Measurements from ENCODE around the gene TM7SF3. TPM values are rescaled to one million over a fixed set of nuclear protein-coding genes. Genes with fewer than 3 reads are reported as not detected.

TM7SF3 gene
- total RNA-seq, 3 donors from 2014 or later (not counting 1 experiment from before 2014, with no cell fraction given), result 32.1 to 48.4 (median 42.6) TPM

- no peak for DNase-seq
- Mint-ChIP-seq H3K36me3 (no peaks in the 10 kb centered on the region), H3K4me3 (no peak overlapping the region), H3K27me3 (ENCODE audit: low read depth in 2 of 2) (no peaks in the 10 kb centered on the region), H3K4me1 (no peaks in the 10 kb centered on the region), H3K9me3 (no peaks in the 10 kb centered on the region), H3K27ac (no peak overlapping the region)
- ATAC-seq, result no peak
- TF ChIP-seq, protein P1, sequence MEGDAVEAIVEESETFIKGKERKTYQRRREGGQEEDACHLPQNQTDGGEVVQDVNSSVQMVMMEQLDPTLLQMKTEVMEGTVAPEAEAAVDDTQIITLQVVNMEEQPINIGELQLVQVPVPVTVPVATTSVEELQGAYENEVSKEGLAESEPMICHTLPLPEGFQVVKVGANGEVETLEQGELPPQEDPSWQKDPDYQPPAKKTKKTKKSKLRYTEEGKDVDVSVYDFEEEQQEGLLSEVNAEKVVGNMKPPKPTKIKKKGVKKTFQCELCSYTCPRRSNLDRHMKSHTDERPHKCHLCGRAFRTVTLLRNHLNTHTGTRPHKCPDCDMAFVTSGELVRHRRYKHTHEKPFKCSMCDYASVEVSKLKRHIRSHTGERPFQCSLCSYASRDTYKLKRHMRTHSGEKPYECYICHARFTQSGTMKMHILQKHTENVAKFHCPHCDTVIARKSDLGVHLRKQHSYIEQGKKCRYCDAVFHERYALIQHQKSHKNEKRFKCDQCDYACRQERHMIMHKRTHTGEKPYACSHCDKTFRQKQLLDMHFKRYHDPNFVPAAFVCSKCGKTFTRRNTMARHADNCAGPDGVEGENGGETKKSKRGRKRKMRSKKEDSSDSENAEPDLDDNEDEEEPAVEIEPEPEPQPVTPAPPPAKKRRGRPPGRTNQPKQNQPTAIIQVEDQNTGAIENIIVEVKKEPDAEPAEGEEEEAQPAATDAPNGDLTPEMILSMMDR (IDR thresholded peaks at IDR 0.05), result no peak
- intact Hi-C loops (cut with micrococcal nuclease), result no loop called here
- Histone ChIP-seq H3K9me3 (ENCODE audit: control insufficient read depth, insufficient read depth, low read length) (no peaks in the 10 kb centered on the region), H3K4me1 (ENCODE audit: control insufficient read depth, insufficient read depth, low read length) (peaks cover 3% of the 10 kb centered on the region), H3K4me3 (ENCODE audit: low read length) (no peak overlapping the region), H3K36me3 (ENCODE audit: control insufficient read depth, insufficient read depth, low read length) (no peaks in the 10 kb centered on the region), H3K27ac (ENCODE audit: low read length) (no peak overlapping the region), H3K27me3 (ENCODE audit: control insufficient read depth, insufficient read depth, low read length) (no peaks in the 10 kb centered on the region)
- WGBS (ENCODE audit: insufficient coverage), result 100% methylated on average over 1 of the region's 2 CpGs
These were observed 46.6 kb upstream of the TM7SF3 start for GRCh38 chr12:27060740-27061139.

- Mint-ChIP-seq H3K9me3 (no peaks in the 10 kb centered on the region), H3K27me3 (ENCODE audit: low read depth in 2 of 2) (no peaks in the 10 kb centered on the region), H3K36me3 (no peaks in the 10 kb centered on the region), H3K4me3 (no peak overlapping the region), H3K4me1 (no peaks in the 10 kb centered on the region), H3K27ac (no peak overlapping the region)
- Histone ChIP-seq H3K9me3 (ENCODE audit: control insufficient read depth, insufficient read depth, low read length) (no peaks in the 10 kb centered on the region), H3K36me3 (ENCODE audit: control insufficient read depth, insufficient read depth, low read length) (no peaks in the 10 kb centered on the region), H3K27ac (ENCODE audit: low read length) (no peak overlapping the region), H3K4me1 (ENCODE audit: control insufficient read depth, insufficient read depth, low read length) (no peaks in the 10 kb centered on the region), H3K27me3 (ENCODE audit: control insufficient read depth, insufficient read depth, low read length) (no peaks in the 10 kb centered on the region), H3K4me3 (ENCODE audit: low read length) (no peak overlapping the region)
- ATAC-seq (no peak), DNase-seq (no peak)
- intact Hi-C loops (cut with micrococcal nuclease), result no loop called here
- TF ChIP-seq, protein P1 (IDR thresholded peaks at IDR 0.05), result no peak
- WGBS (ENCODE audit: insufficient coverage), result 87% methylated on average over 2 of the region's 3 CpGs
These were observed 43.4 kb upstream of the TM7SF3 start for GRCh38 chr12:27057543-27057942.

- H3K36me3 Mint-ChIP-seq, result no peaks in the 10 kb centered on the region
- no peaks in the 10 kb centered on the region for H3K4me1 ChIP-seq (ENCODE audit: control insufficient read depth, insufficient read depth, low read length)
- no peak for ATAC-seq
- TF ChIP-seq, protein P1 (IDR thresholded peaks at IDR 0.05), result no peak
- no peak overlapping the region for H3K4me3 Mint-ChIP-seq
- 93% methylated on average over 7 of the region's 7 CpGs for WGBS (ENCODE audit: insufficient coverage)
- H3K4me3 ChIP-seq (ENCODE audit: low read length), result no peak overlapping the region
- no peak overlapping the region for H3K27ac Mint-ChIP-seq
- H3K4me1 Mint-ChIP-seq, result no peaks in the 10 kb centered on the region
- no peaks in the 10 kb centered on the region for H3K27me3 ChIP-seq (ENCODE audit: control insufficient read depth, insufficient read depth, low read length)
- no peak for DNase-seq
- H3K36me3 ChIP-seq (ENCODE audit: control insufficient read depth, insufficient read depth, low read length), result no peaks in the 10 kb centered on the region
- H3K9me3 Mint-ChIP-seq, result no peaks in the 10 kb centered on the region
- H3K9me3 ChIP-seq (ENCODE audit: control insufficient read depth, insufficient read depth, low read length), result no peaks in the 10 kb centered on the region
- no peaks in the 10 kb centered on the region for H3K27me3 Mint-ChIP-seq (ENCODE audit: low read depth in 2 of 2)
- no peak overlapping the region for H3K27ac ChIP-seq (ENCODE audit: low read length)
- intact Hi-C loops (cut with micrococcal nuclease), result no loop called here
These were observed 41.8 kb upstream of the TM7SF3 start for GRCh38 chr12:27055966-27056365.

DNA sequence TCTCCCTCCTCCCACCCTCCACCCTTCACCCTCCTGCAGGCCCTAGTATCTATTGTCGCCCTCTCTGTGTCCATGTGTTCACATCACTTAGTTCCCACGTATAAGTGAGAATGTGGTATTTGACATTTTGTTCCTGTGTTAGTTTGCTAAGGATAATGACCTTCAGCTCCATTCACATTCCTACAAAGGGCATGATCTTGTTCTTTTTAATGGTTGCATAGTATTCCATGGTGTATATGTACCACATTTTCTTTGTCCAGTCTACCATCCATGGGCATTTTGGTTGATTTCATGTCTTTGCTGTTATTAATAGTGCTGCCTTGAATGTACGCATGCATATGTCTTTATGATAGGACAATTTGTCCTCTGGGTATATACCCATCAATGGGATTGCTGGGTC lies 38.6 kb upstream of the TM7SF3 start:
- TF ChIP-seq, protein P1 (IDR thresholded peaks at IDR 0.05), result no peak
- no peak overlapping the region for H3K4me3 Mint-ChIP-seq
- DNase-seq (no peak), ATAC-seq (no peak)
- Histone ChIP-seq H3K9me3 (ENCODE audit: control insufficient read depth, insufficient read depth, low read length) (no peaks in the 10 kb centered on the region), H3K4me3 (ENCODE audit: low read length) (no peak overlapping the region), H3K4me1 (ENCODE audit: control insufficient read depth, insufficient read depth, low read length) (no peaks in the 10 kb centered on the region), H3K36me3 (ENCODE audit: control insufficient read depth, insufficient read depth, low read length) (no peaks in the 10 kb centered on the region), H3K27me3 (ENCODE audit: control insufficient read depth, insufficient read depth, low read length) (no peaks in the 10 kb centered on the region), H3K27ac (ENCODE audit: low read length) (no peak overlapping the region)
- intact Hi-C loops (cut with micrococcal nuclease), result no loop called here
- no peak overlapping the region for H3K27ac Mint-ChIP-seq
- no peaks in the 10 kb centered on the region for H3K36me3 Mint-ChIP-seq
- no peaks in the 10 kb centered on the region for H3K9me3 Mint-ChIP-seq
- H3K4me1 Mint-ChIP-seq, result no peaks in the 10 kb centered on the region
- H3K27me3 Mint-ChIP-seq (ENCODE audit: low read depth in 2 of 2), result no peaks in the 10 kb centered on the region
- WGBS (ENCODE audit: insufficient coverage), result 100% methylated on average over 2 of the region's 3 CpGs

Measured in natural killer cell (primary cell).